Ishikawa (cell line): ENCODE data around the gene RTEL1.

Experiments
- CEBPB ChIP-seq: IDR thresholded peaks from 2 replicates; pipeline ENCODE4 v1.6.1; 2012
- CREB1 ChIP-seq: IDR thresholded peaks from 2 replicates; pipeline ENCODE4 v1.6.1; 2012; ENCODE audit warnings: low read depth
- EGR1 ChIP-seq: IDR thresholded peaks from 2 replicates; pipeline ENCODE4 v1.6.1; 2012
- EP300 ChIP-seq: IDR thresholded peaks from 2 replicates; pipeline ENCODE4 v1.6.1; 2012; ENCODE audit warnings: borderline replicate concordance
- FOXM1 ChIP-seq: IDR thresholded peaks from 2 replicates; pipeline ENCODE4 v1.6.1; 2012; ENCODE audit warnings: low read depth, borderline replicate concordance
- NFIC ChIP-seq: IDR thresholded peaks from 2 replicates; pipeline ENCODE4 v1.6.1; 2012
- RAD21 ChIP-seq: IDR thresholded peaks from 2 replicates; pipeline ENCODE4 v1.6.1; 2012; ENCODE audit warnings: low read depth
- TAF1 ChIP-seq: IDR thresholded peaks from 2 replicates; pipeline ENCODE4 v1.6.1; 2012; ENCODE audit warnings: low read depth, mild to moderate bottlenecking
- TCF12 ChIP-seq: IDR thresholded peaks from 2 replicates; pipeline ENCODE4 v1.6.1; 2012; ENCODE audit warnings: low read depth
- TEAD4 ChIP-seq: IDR thresholded peaks from 2 replicates; pipeline ENCODE4 v1.6.1; 2012
- YY1 ChIP-seq: IDR thresholded peaks from 2 replicates; pipeline ENCODE4 v1.6.1; 2012; ENCODE audit warnings: low read depth
- ZBTB7A ChIP-seq: IDR thresholded peaks from 2 replicates; pipeline ENCODE4 v1.6.1; 2012; ENCODE audit warnings: low read depth
- TF ChIP-seq, protein P1 (sequence below): IDR thresholded peaks from 2 replicates; pipeline ENCODE4 v1.6.1; 2012; ENCODE audit warnings: low read depth, mild to moderate bottlenecking
- TF ChIP-seq, protein P2 (sequence below): IDR thresholded peaks from 2 replicates; pipeline ENCODE4 v1.6.1; 2012
- TF ChIP-seq, protein P3 (sequence below): IDR thresholded peaks from 2 replicates; pipeline ENCODE4 v1.6.1; 2012

The RTEL1 gene

GRCh38 chr20:63631426-63631825 is 26.7 kb upstream of the RTEL1 start:
- peak; percentile 43 for TF ChIP-seq TEAD4

- no peak for TF ChIP-seq TCF12
- no peak for TF ChIP-seq YY1
- TF ChIP-seq TAF1, result no peak
- no peak for TF ChIP-seq NFIC
- no peak for TF ChIP-seq CEBPB
- TF ChIP-seq, protein P1, sequence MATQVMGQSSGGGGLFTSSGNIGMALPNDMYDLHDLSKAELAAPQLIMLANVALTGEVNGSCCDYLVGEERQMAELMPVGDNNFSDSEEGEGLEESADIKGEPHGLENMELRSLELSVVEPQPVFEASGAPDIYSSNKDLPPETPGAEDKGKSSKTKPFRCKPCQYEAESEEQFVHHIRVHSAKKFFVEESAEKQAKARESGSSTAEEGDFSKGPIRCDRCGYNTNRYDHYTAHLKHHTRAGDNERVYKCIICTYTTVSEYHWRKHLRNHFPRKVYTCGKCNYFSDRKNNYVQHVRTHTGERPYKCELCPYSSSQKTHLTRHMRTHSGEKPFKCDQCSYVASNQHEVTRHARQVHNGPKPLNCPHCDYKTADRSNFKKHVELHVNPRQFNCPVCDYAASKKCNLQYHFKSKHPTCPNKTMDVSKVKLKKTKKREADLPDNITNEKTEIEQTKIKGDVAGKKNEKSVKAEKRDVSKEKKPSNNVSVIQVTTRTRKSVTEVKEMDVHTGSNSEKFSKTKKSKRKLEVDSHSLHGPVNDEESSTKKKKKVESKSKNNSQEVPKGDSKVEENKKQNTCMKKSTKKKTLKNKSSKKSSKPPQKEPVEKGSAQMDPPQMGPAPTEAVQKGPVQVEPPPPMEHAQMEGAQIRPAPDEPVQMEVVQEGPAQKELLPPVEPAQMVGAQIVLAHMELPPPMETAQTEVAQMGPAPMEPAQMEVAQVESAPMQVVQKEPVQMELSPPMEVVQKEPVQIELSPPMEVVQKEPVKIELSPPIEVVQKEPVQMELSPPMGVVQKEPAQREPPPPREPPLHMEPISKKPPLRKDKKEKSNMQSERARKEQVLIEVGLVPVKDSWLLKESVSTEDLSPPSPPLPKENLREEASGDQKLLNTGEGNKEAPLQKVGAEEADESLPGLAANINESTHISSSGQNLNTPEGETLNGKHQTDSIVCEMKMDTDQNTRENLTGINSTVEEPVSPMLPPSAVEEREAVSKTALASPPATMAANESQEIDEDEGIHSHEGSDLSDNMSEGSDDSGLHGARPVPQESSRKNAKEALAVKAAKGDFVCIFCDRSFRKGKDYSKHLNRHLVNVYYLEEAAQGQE, result no peak
- TF ChIP-seq, protein P2, sequence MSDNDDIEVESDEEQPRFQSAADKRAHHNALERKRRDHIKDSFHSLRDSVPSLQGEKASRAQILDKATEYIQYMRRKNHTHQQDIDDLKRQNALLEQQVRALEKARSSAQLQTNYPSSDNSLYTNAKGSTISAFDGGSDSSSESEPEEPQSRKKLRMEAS, result no peak
- no peak for TF ChIP-seq RAD21
- no peak for TF ChIP-seq EP300
These were observed 24.4 kb upstream of the RTEL1 start for GRCh38 chr20:63633732-63634131.

DNA sequence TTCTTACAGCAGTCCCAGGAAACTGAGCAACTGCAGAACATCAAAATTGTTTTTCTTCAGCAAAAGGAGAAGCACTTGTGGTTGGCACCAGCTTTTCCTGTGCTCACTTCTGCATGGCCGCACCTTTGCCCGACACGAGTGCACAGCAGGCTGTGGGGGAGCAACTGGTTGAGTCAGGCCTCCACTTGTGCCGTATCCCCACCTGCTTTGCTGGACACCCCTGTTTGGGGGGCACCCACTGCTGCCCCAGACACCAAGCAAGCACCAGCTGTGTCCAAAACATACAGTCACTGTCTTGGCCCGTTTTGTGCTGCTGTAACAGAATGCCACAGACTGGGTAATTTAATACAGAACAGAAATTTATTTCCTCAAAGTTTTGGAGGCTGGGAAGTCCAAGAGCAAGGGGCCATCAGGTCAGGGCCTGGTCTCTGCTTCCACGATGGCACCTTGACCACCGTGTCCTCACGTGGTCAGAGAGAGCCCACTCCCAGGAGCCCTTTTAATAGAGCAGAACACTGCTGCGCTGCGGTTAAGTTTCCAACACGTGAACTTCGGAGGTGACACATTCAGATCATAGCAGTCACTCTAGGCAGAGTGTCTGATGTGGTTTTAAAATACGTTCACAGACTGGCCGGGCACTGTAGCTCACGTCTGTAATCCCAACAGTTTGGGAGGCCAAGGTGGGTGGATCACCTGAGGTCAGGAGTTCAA is 22.5 kb upstream of the RTEL1 start:
- TF ChIP-seq TCF12 (no peak), TAF1 (no peak), RAD21 (no peak), ZBTB7A (no peak), CREB1 (no peak), EGR1 (no peak), FOXM1 (no peak), NFIC (no peak), TEAD4 (no peak), EP300 (no peak), CEBPB (no peak), YY1 (no peak)
- TF ChIP-seq, protein P3, sequence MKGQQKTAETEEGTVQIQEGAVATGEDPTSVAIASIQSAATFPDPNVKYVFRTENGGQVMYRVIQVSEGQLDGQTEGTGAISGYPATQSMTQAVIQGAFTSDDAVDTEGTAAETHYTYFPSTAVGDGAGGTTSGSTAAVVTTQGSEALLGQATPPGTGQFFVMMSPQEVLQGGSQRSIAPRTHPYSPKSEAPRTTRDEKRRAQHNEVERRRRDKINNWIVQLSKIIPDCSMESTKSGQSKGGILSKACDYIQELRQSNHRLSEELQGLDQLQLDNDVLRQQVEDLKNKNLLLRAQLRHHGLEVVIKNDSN, result no peak
- TF ChIP-seq, protein P1, result no peak
- TF ChIP-seq, protein P2, result no peak

DNA sequence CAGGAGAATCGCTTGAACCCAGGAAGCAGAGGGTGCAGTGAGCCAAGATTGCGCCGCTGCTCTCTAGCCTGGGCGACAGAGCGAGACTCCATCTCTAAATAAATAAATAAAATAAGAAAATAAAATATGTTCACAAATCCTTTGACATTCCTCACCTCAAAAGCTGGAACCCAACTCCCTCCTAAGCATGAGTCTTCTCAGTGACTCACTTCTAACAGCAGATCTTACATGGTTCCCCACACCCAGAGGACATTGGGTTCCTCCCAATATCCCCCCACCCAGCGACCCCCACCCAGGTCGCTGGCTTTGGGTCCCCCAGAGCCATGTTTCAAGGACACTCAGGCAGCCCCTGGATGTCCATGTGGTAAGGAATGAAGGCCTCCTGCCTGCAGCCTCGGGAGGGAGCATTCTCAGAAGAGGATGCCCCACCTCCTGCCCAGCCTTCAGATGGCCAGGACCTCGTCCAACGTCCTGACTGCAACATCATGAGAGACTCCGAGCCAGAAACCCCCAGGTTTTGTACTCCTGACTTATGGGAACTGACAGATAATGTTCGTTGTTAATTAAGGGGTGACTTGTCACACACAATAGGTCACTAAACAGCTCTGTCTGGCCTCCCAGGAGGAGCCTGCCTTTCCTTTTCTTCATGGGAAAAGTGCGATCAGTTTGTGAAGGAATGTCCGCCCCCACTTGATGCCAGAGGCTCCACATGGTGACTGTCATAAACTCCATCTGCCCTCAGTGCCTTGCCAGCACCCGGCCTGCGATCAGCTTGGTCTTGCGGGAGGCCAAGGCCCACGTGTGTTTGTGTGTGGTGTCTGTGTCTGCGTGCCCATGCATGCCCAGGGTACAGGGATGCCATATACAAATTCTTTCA is 21.1 kb upstream of the RTEL1 start:
- TF ChIP-seq CREB1 (no peak), FOXM1 (no peak)

- TF ChIP-seq TAF1 (no peak), CREB1 (no peak), CEBPB (no peak), FOXM1 (no peak)
These were observed 18.8 kb upstream of the RTEL1 start for GRCh38 chr20:63639093-63639975.

GRCh38 chr20:63640086-63640485 is 18.0 kb upstream of the RTEL1 start:
- TF ChIP-seq FOXM1, result no peak
